OCI-LY7 (cell line): ENCODE results near the gene PITPNM3.

Experiments
- CTCF ChIP-seq: fragments of 200-600 bp; sonication (generic); conservative IDR thresholded peaks from 2 replicates; pipeline ENCODE4 v1.5.1; 2014; ENCODE audit warnings: mild to moderate bottlenecking, antibody characterized with exemption, low read length, moderate library complexity, mixed read lengths
- EZH2phosphoT487 ChIP-seq: fragments of 200-600 bp; sonication (generic); IDR thresholded peaks from 2 replicates; pipeline ENCODE4 v1.6.1; 2018; ENCODE audit warnings: low read depth, borderline replicate concordance, mild to moderate bottlenecking, mixed run types, antibody characterized with exemption, low read length, moderate library complexity, mixed read lengths

DNA sequence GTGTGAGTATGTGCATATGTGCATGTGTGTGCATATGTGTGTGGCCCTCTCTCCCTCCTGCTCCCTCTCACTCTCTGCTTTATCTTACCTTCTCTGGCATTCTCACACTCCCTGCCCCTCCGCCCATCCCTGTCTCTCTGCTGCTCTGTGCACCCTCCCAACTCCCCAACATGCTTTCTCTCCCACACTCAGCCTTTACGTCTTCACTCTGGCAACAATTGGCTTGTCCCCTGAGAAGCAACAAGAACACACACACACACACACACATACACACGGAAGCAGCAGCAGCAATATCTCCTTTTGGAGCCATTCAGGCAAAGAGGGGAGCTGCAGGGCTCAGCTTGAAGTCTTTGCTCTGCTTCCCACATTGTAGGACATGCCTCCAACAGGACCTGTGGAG is 27.8 kb downstream of the PITPNM3 start:
- TF ChIP-seq CTCF (no peak), EZH2phosphoT487 (no peak)
